ENCODE measurements around the gene SEC31A.
A peak's percentile ranks its signal among the peaks of the same experiment; 100 is the strongest.

GRCh38 chr4:82801910-82802521 is 88.9 kb downstream of the SEC31A start:
- TF ChIP-seq POLR2A (IDR thresholded peaks at IDR 0.05): no peak
- TF ChIP-seq CTCF (IDR thresholded peaks at IDR 0.05): peak in 1 of 3 donors; percentile 19
